Pancreas (tissue), 10 donors: ENCODE results near the gene NOS3. TPM values are rescaled to one million over a fixed set of nuclear protein-coding genes. Genes with fewer than 3 reads are reported as not detected.

Experiments
- ATAC-seq, 4 donors: fragments of 200-7000 bp; cut with Tn5 transposase; one replicate each; pipeline versions ENCODE4 v1.8.0 to v1.9.1; 2020; ENCODE audit warnings: mild to moderate bottlenecking in 4 of 4, moderate library complexity in 4 of 4
- DNase-seq, 6 donors: peaks; one replicate each; pipeline ENCODE4 v3.0.0-alpha.2; 2020
- FAIRE-seq: peaks from 2 replicates; lab custom pipeline; 2012; peaks lifted over from hg19 to GRCh38; lab: Jason Lieb, UNC
- H3K27ac ChIP-seq, 4 donors: fragments of 200-600 bp; sonication (generic); 1 replicate in 3 of 4; 2 replicates in 1 of 4; pipeline versions ENCODE4 v1.5.0 to v1.8.0; 2020
- H3K27me3 ChIP-seq, 4 donors: fragments of 200-600 bp; one replicate each; pipeline ENCODE4 v1.8.0; 2021
- H3K36me3 ChIP-seq, 3 donors: fragments of 200-600 bp; sonication (generic) in 1 of 3; one replicate each; pipeline versions ENCODE4 v1.5.0 to v1.8.0; 2020 to 2021
- H3K4me1 ChIP-seq, 3 donors: fragments of 200-600 bp; one replicate each; pipeline ENCODE4 v1.8.0; 2021
- H3K4me3 ChIP-seq, 4 donors: fragments of 200-600 bp; sonication (generic) in 2 of 4; one replicate each; pipeline versions ENCODE4 v1.5.0 to v1.8.0; 2020 to 2021
- H3K9me3 ChIP-seq, 4 donors: fragments of 200-600 bp; one replicate each; pipeline ENCODE4 v1.8.0; 2021
- CTCF ChIP-seq, 4 donors: fragments of 200-600 bp; sonication (generic) in 3 of 4; IDR thresholded peaks; one replicate each; pipeline versions ENCODE4 v1.5.0 to v1.8.0; 2021; ENCODE audit warnings: antibody characterized with exemption in 4 of 4
- whole genome bisulfite sequencing, 2 donors: extraction: QIAGEN DNeasy Blood & Tissue Kit; methylation state at CpG; one replicate each; pipeline ENCODE4 v1.1.7; 2013; 5-methylcytosine and 5-hydroxymethylcytosine counted together
- intact Hi-C, 3 donors: fragments of 100-400 bp; cut with DNase I; formaldehyde crosslinking; loops; one replicate each; pipeline versions ENCODE4 v1.11.1 to v1.14.2; 2022
- polyA plus RNA-seq, 2 donors: library from polyadenylated mRNA; stranded (reverse); fragments of 200-250 nt; gene quantifications; one replicate each; pipeline ENCODE4 v1.2.3, GENCODE V29; 2013
- total RNA-seq, 6 donors: library from RNA; stranded (reverse); fragmentation: NEBNext Ultra II Directional in 4 of 6; extraction: Animal tissue kit (Norgen Biotek cat#: 25700) in 4 of 6; gene quantifications; one replicate each; pipeline versions ENCODE4 v1.2.1 to v1.2.4, GENCODE V29; 2021 to 2023
- donor health status: healthy with polysubstance abuse.
- donor health status: DM: no; HTN: no; CAD: no; lungs with moderate emphysema.
- donor health status: DM: no; HTN: no; CAD: no.
- donor health status: control.
- donor health status: control.
- donor health status: Bipolar disorder and iron deficiency.
- donor health status: DM: yes; HTN: yes; CAD: no.
- donor health status: DM: no; HTN: no; CAD: no.
- donor health status: DM: no; HTN: no; CAD: no.
- donor health status: DM: yes; HTN: yes; CAD: no.

NOS3 gene
- total and polyA plus RNA-seq, 8 donors: 1.0 to 12.5 (median 3.5) TPM

GRCh38 chr7:151056666-151057505 is 66.1 kb downstream of the NOS3 start:
- H3K4me1 ChIP-seq: peaks cover 21 to 23% (median 21%) of the 10 kb centered on the region in 3 donors
- no peaks in the 10 kb centered on the region for H3K9me3 ChIP-seq
- peak overlapping the region; percentile 36 to 81 (median 64) for H3K4me3 ChIP-seq
- no peaks in the 10 kb centered on the region for H3K36me3 ChIP-seq
- ATAC-seq (no peak), FAIRE-seq (no peak), DNase-seq (peak in 2 of 6 donors; percentile 49 to 64)
- no peak overlapping the region for H3K27ac ChIP-seq
- no peaks in the 10 kb centered on the region for H3K27me3 ChIP-seq
- no peak for TF ChIP-seq CTCF (IDR thresholded peaks at IDR 0.05)
- 18 to 22% methylated on average over 29 of the region's 29 CpGs for WGBS, 2 donors
- intact Hi-C loops: no loop called here

DNA sequence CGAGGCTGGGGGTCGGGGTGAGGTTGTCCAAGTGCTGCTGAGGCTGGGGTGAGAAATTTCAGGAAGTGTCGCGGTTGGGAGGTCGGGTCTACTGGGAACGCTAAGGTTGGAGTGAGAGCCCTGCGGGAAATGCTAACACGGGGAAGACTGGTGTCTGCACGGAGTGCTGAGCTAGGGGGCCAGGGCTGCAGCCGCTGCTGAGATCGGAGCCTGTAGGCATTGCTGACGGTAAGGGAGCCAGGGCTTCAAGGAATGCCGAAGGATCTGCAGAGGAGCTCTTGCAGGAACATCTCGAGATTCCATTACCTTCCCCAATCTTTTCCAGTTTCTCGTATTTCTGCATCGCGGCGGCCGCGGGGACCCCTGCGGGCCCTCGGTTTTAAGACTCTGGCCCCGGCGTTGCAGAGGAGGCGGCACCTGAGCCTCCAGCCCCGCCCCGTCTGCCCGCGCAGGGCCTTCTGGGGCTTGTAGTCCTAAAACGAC is 66.7 kb downstream of the NOS3 start, which contains the start of gene CDK5:
TSS of gene CDK5 (minus strand) at position 392 of the 483 bp plus-strand sequence. CDS start at position 343, 49 bp downstream.
- intact Hi-C loops: no loop called here
- Histone ChIP-seq H3K27me3 (no peaks in the 10 kb centered on the region), H3K36me3 (no peaks in the 10 kb centered on the region), H3K4me3 (peak within 1 kb of the TSS; percentile 36 to 81 (median 64)), H3K4me1 (peaks cover 22 to 24% (median 24%) of the 10 kb centered on the region in 3 donors), H3K9me3 (no peaks in the 10 kb centered on the region), H3K27ac (peak within 1 kb of the TSS; percentile 86 to 98 (median 93))
- FAIRE-seq (no peak), DNase-seq (no peak), ATAC-seq (peak in 2 of 4 donors; percentile 0 to 1)
- 0 to 1% methylated on average over 29 to 30 of the region's 30 CpGs for WGBS, 2 donors
- TF ChIP-seq CTCF (IDR thresholded peaks at IDR 0.05): no peak

DNA sequence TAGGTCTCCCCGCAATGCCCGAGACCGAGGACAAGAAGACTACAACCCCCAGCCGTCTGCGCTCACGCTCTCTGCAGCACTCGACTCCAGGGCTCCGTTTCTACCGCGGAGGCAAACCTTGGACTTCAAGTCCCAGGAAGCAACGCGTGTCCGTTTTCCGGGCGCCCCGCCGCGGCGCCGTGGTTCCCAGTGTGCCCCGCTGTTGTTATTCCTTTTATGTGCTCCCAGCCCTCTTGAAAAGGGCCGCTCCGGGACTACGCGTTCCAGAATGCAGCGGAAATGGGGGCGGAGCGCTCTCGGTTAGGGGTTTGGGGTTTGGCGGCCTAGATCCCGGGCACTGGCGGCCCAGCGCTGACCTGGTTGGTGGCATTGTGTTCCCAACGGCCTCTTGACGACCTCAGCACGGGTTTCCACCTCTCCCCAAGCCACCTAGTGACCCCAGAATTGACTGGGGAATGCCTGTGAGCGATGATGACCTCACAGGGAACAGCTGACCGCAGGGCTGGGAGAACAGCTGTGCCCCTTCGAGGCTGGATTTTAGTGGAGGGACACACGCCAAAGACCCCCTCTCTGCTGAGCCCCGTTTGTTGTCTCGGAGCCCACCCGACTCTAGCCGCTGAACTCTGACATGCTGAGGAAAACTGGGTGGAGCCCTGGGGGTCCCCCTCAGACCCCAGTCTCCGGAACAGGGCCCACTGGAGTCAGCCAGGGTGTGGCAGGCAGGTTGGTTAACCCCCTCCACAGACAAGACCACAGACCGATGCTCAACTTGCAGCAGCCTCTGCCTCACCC is 67.4 kb downstream of the NOS3 start:
- FAIRE-seq (peak; percentile 96), DNase-seq (peak; percentile 96 to 99 (median 98)), ATAC-seq (peak; percentile 66 to 83 (median 75))
- H3K4me1 ChIP-seq: peaks cover 22 to 24% (median 24%) of the 10 kb centered on the region in 3 donors
- peak overlapping the region; percentile 86 to 98 (median 93) for H3K27ac ChIP-seq
- H3K4me3 ChIP-seq: peak overlapping the region; percentile 0 to 81 (median 58)
- no peaks in the 10 kb centered on the region for H3K36me3 ChIP-seq
- no peaks in the 10 kb centered on the region for H3K27me3 ChIP-seq
- TF ChIP-seq CTCF (IDR thresholded peaks at IDR 0.05): no peak
- H3K9me3 ChIP-seq: no peaks in the 10 kb centered on the region
- WGBS, 2 donors: 0 to 1% methylated on average over 46 of the region's 46 CpGs
- intact Hi-C loops: no loop called here

- no peak for ATAC-seq
- H3K4me1 ChIP-seq: peaks cover 24 to 27% (median 24%) of the 10 kb centered on the region in 3 donors
- H3K9me3 ChIP-seq: no peaks in the 10 kb centered on the region
- peak overlapping the region; percentile 69 to 81 (median 78) for H3K4me3 ChIP-seq
- intact Hi-C loops: no loop called here
- TF ChIP-seq CTCF (IDR thresholded peaks at IDR 0.05): no peak
- WGBS, 2 donors: 4 to 7% methylated on average over 18 of the region's 18 CpGs
- H3K36me3 ChIP-seq: no peaks in the 10 kb centered on the region
- FAIRE-seq: no peak
- no peaks in the 10 kb centered on the region for H3K27me3 ChIP-seq
- H3K27ac ChIP-seq: peak overlapping the region; percentile 86 to 98 (median 93)
- no peak for DNase-seq
These were observed 68.1 kb downstream of the NOS3 start for GRCh38 chr7:151058781-151059366.
